Liver (tissue), 9 donors: ENCODE measurements around the gene MND1. TPM values are rescaled to one million over a fixed set of nuclear protein-coding genes. Genes with fewer than 3 reads are reported as not detected.
"Not testable (repeated sequence)": the region's sequence is repeated elsewhere in the genome, so short reads cannot be mapped to it uniquely, and the experiment has no call there.

Source experiments
- DNase-seq: peaks from one replicate; pipeline ENCODE4 v3.0.0-alpha.2; 2017; ENCODE audit warnings: low spot score
- H3K27ac ChIP-seq, 2 donors: one replicate each; pipeline ENCODE4 v1.7.0; 2013; ENCODE audit warnings: inconsistent platforms in 2 of 2, low read length in 2 of 2, control low read depth in 1 of 2, low read depth in 1 of 2, mild to moderate bottlenecking in 1 of 2
- H3K27me3 ChIP-seq, 4 donors: one replicate each; pipeline versions ENCODE4 v1.6.1 to v1.7.0; 2013; ENCODE audit warnings: low read length in 3 of 4, inconsistent platforms in 1 of 4, mild to moderate bottlenecking in 1 of 4, moderate library complexity in 1 of 4; ENCODE audit not compliant: control insufficient read depth in 4 of 4, insufficient read depth in 4 of 4
- H3K36me3 ChIP-seq, 4 donors: one replicate each; pipeline versions ENCODE4 v1.6.1 to v1.7.0; 2013; ENCODE audit warnings: low read length in 3 of 4, mild to moderate bottlenecking in 3 of 4, low read depth in 1 of 4, moderate library complexity in 1 of 4; ENCODE audit not compliant: control insufficient read depth in 4 of 4, insufficient read depth in 3 of 4
- H3K4me1 ChIP-seq, 4 donors: one replicate each; pipeline versions ENCODE4 v1.6.1 to v1.7.0; 2013; ENCODE audit warnings: low read length in 3 of 4, mild to moderate bottlenecking in 3 of 4, moderate library complexity in 1 of 4; ENCODE audit not compliant: control insufficient read depth in 4 of 4, insufficient read depth in 4 of 4
- H3K4me3 ChIP-seq, 3 donors: one replicate each; pipeline versions ENCODE4 v1.6.1 to v1.7.0; 2013; ENCODE audit warnings: low read length in 3 of 3, control low read depth in 1 of 3, low read depth in 1 of 3, mild to moderate bottlenecking in 1 of 3
- H3K9ac ChIP-seq, 2 donors: one replicate each; pipeline ENCODE4 v1.7.0; 2013; ENCODE audit warnings: low read length in 2 of 2, mild to moderate bottlenecking in 2 of 2, moderate library complexity in 2 of 2, control low read depth in 1 of 2, low read depth in 1 of 2
- H3K9me3 ChIP-seq, 4 donors: one replicate each; pipeline versions ENCODE4 v1.6.1 to v1.7.0; 2013; ENCODE audit warnings: low read length in 3 of 4; ENCODE audit not compliant: control insufficient read depth in 4 of 4
- ATF3 ChIP-seq: IDR thresholded peaks from 2 replicates; pipeline ENCODE4 v1.6.1; 2016; ENCODE audit warnings: antibody characterized with exemption
- FOXA1 ChIP-seq: IDR thresholded peaks from 2 replicates; pipeline ENCODE4 v1.6.1; 2016; ENCODE audit warnings: antibody characterized with exemption
- FOXA2 ChIP-seq: IDR thresholded peaks from 2 replicates; pipeline ENCODE4 v1.6.1; 2016; ENCODE audit warnings: antibody characterized with exemption
- HNF4G ChIP-seq: IDR thresholded peaks from 2 replicates; pipeline ENCODE4 v1.6.1; 2016; ENCODE audit warnings: antibody characterized with exemption
- JUND ChIP-seq, 2 donors: IDR thresholded peaks; 2 replicates each; pipeline ENCODE4 v1.6.1; 2016; ENCODE audit warnings: antibody characterized with exemption in 2 of 2
- MAX ChIP-seq: IDR thresholded peaks from 2 replicates; pipeline ENCODE4 v1.6.1; 2016; ENCODE audit warnings: antibody characterized with exemption
- REST ChIP-seq: IDR thresholded peaks from 2 replicates; pipeline ENCODE4 v1.6.1; 2016; ENCODE audit warnings: antibody characterized with exemption, mild to moderate bottlenecking
- RXRA ChIP-seq, 2 donors: IDR thresholded peaks; 2 replicates each; pipeline ENCODE4 v1.6.1; 2017 to 2018; ENCODE audit warnings: antibody characterized with exemption in 2 of 2, mild to moderate bottlenecking in 1 of 2
- SP1 ChIP-seq: IDR thresholded peaks from 2 replicates; pipeline ENCODE4 v1.6.1; 2018; ENCODE audit warnings: antibody characterized with exemption, mild to moderate bottlenecking
- TAF1 ChIP-seq: conservative IDR thresholded peaks from 2 replicates; pipeline ENCODE4 v1.6.1; 2016; ENCODE audit warnings: antibody characterized with exemption, mild to moderate bottlenecking
- WGBS: extraction: QIAGEN DNeasy Blood & Tissue Kit; methylation state at CpG from one replicate; pipeline ENCODE4 v1.1.7; 2013; 5-methylcytosine and 5-hydroxymethylcytosine counted together
- polyA plus RNA-seq, 2 donors: library from polyadenylated mRNA; stranded (reverse) in 1 of 2; unstranded in 1 of 2; fragments of 200-250 nt in 1 of 2; fragments of >200 nt in 1 of 2; fragmentation: Nextera tagmentation in 1 of 2; extraction: Ambion mirVana in 1 of 2; gene quantifications; one replicate each; pipeline versions ENCODE4 v1.2.1 to v1.2.3, GENCODE V29; 2013 to 2015
- total RNA-seq, 2 donors: library from RNA; depleted of rRNA; stranded (reverse); fragments of >200 nt; gene quantifications; one replicate each; pipeline ENCODE4 v1.2.3, GENCODE V29; 2014
- donor health status: healthy.
- donor health status: healthy.
- donor health status: healthy.
- donor health status: healthy.
- donor health status: healthy.

Gene MND1
- total and polyA plus RNA-seq, 4 donors, result 0.17 to 2.5 (median 0.42) TPM

GRCh38 chr4:153449338-153449737, 104.8 kb downstream of the MND1 start:
- Histone ChIP-seq H3K27me3 (no peaks in the 10 kb centered on the region), H3K9me3 (no peaks in the 10 kb centered on the region), H3K4me3 (no peak overlapping the region), H3K4me1 (peaks cover 0 to 18% (median 9%) of the 10 kb centered on the region in 4 donors), H3K27ac (no peak overlapping the region), H3K9ac (no peak overlapping the region), H3K36me3 (no peaks in the 10 kb centered on the region)
- whole genome bisulfite sequencing, result 97% methylated on average over 1 of the region's 1 CpG
- TF ChIP-seq REST, result no peak
- TF ChIP-seq FOXA2, result no peak
- DNase-seq, result no peak

GRCh38 chr4:153450544-153450917, 106.0 kb downstream of the MND1 start:
- Histone ChIP-seq H3K9me3 (no peaks in the 10 kb centered on the region), H3K4me3 (no peak overlapping the region), H3K27me3 (no peaks in the 10 kb centered on the region), H3K4me1 (peaks cover 0 to 18% (median 9%) of the 10 kb centered on the region in 4 donors), H3K9ac (no peak overlapping the region), H3K36me3 (no peaks in the 10 kb centered on the region), H3K27ac (no peak overlapping the region)
- no peak for DNase-seq
- no peak for TF ChIP-seq SP1
- no peak for TF ChIP-seq JUND (IDR thresholded peaks at IDR 0.05)
- TF ChIP-seq HNF4G, result no peak
- no peak for TF ChIP-seq FOXA1
- TF ChIP-seq TAF1, result no peak
- no peak for TF ChIP-seq FOXA2
- TF ChIP-seq REST, result no peak
- no peak for TF ChIP-seq ATF3
- no peak for TF ChIP-seq RXRA (IDR thresholded peaks at IDR 0.05)
- TF ChIP-seq MAX, result no peak
- 83% methylated on average over 5 of the region's 5 CpGs for WGBS

- not testable (repeated sequence) for DNase-seq, H3K36me3 ChIP-seq, H3K4me3 ChIP-seq, H3K9ac ChIP-seq, H3K27ac ChIP-seq, H3K9me3 ChIP-seq, H3K27me3 ChIP-seq
- WGBS, result 86% methylated on average over 13 of the region's 13 CpGs
- peaks cover 0 to 18% (median 9%) of the 10 kb centered on the region in 4 donors for H3K4me1 ChIP-seq
Measured at GRCh38 chr4:153451145-153451544, 106.7 kb downstream of the MND1 start.
